GM18498 (cell line): ENCODE data around the gene FNBP1.
"Not testable (repeated sequence)": the region's sequence is repeated elsewhere in the genome, so short reads cannot be mapped to it uniquely, and the experiment has no call there.

Experiments
- ATAC-seq: cut with Tn5 transposase; IDR thresholded peaks from one replicate; pipeline ENCODE4 v1.9.1; 2021; ENCODE audit warnings: mild to moderate bottlenecking, moderate library complexity; ENCODE audit not compliant: unreplicated experiment

FNBP1 gene

GRCh38 chr9:129895376-129896268 is 147.4 kb downstream of the FNBP1 start:
- no peak for ATAC-seq

GRCh38 chr9:129894120-129894823 is 148.7 kb downstream of the FNBP1 start:
- ATAC-seq = no peak

GRCh38 chr9:129891569-129891968 is 151.4 kb downstream of the FNBP1 start:
- no peak for ATAC-seq

- not testable (repeated sequence) for ATAC-seq
Observed at GRCh38 chr9:129890718-129891299, 152.2 kb downstream of the FNBP1 start.

- no peak for ATAC-seq
Observed at GRCh38 chr9:129889941-129890717, 152.9 kb downstream of the FNBP1 start.

- ATAC-seq = no peak
Observed at GRCh38 chr9:129889122-129889940, 153.7 kb downstream of the FNBP1 start.

- ATAC-seq = peak; percentile 56
Observed at GRCh38 chr9:129888293-129889121, 154.5 kb downstream of the FNBP1 start.

GRCh38 chr9:129887334-129888292 is 155.4 kb downstream of the FNBP1 start:
- ATAC-seq = no peak

GRCh38 chr9:129886226-129887174 is 156.5 kb downstream of the FNBP1 start:
- ATAC-seq = no peak

GRCh38 chr9:129885670-129886106 is 157.3 kb downstream of the FNBP1 start:
- peak; percentile 29 for ATAC-seq

GRCh38 chr9:129885018-129885669 is 157.8 kb downstream of the FNBP1 start:
- ATAC-seq = no peak

GRCh38 chr9:129884220-129885017 is 158.6 kb downstream of the FNBP1 start:
- ATAC-seq = peak; percentile 58

- no peak for ATAC-seq
Observed at GRCh38 chr9:129881547-129882324, 161.3 kb downstream of the FNBP1 start.

- ATAC-seq = no peak
Observed at GRCh38 chr9:129880654-129881546, 162.1 kb downstream of the FNBP1 start.
